GM21526 (cell line): ENCODE data around the gene THOC7.
A peak's percentile ranks its signal among the peaks of the same experiment; 100 is the strongest.

Experiments used
- ATAC-seq: cut with Tn5 transposase; IDR thresholded peaks from one replicate; pipeline ENCODE4 v1.9.1; 2021; ENCODE audit warnings: moderate library complexity; ENCODE audit not compliant: unreplicated experiment, low FRiP score

Gene THOC7

DNA sequence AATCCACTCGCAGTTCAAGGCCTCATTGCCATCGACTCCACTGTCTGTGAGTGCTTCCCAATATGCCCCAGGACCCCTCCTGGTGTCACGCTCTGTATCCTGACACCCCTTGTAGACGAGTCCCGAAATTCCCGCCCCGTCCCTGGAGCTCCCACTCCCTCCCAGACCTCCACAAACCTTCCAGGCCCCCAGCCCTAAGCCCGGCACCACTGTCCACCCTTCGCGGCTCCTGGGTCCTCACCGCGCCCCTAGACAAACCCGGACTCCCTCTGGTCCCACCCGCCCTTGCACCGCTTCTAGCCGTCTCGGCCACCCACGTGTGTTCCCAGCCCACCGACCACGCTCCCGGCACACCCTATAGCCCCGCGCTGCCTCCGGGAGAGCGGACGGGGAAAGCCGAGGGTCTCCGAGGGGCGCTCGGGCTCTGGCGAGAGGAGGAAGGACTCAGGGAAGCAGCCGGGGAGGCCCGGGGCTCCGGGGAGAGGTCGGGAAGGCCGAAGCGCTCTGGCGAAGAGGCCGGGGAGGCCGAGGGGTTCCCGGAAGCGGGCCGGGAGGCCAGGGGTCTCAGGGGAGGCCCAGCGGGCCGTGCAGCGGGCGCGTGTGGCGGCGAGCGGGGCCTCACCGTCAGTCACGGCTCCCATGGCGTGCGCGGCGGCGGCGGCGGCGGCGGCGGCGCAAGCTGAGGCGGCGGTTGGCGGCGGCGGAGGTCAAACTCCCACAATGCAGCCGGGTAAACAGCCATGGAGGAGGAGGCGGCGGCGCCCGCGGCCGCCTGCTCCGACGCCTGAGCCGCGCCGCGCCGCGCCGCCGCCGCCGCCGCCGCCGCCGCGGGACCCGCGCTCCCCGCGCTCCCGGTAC lies at the start of gene THOC7, which contains the start of gene ATXN7:
Gene THOC7 (minus strand): TSS at position 656 of the 858 bp plus-strand sequence. CDS start 15 bp downstream, at position 641.
Gene ATXN7 (plus strand): TSS at position 718 of the 858 bp plus-strand sequence. CDS start 48,732 bp downstream, outside the sequence.
- peak; percentile 68 for ATAC-seq

DNA sequence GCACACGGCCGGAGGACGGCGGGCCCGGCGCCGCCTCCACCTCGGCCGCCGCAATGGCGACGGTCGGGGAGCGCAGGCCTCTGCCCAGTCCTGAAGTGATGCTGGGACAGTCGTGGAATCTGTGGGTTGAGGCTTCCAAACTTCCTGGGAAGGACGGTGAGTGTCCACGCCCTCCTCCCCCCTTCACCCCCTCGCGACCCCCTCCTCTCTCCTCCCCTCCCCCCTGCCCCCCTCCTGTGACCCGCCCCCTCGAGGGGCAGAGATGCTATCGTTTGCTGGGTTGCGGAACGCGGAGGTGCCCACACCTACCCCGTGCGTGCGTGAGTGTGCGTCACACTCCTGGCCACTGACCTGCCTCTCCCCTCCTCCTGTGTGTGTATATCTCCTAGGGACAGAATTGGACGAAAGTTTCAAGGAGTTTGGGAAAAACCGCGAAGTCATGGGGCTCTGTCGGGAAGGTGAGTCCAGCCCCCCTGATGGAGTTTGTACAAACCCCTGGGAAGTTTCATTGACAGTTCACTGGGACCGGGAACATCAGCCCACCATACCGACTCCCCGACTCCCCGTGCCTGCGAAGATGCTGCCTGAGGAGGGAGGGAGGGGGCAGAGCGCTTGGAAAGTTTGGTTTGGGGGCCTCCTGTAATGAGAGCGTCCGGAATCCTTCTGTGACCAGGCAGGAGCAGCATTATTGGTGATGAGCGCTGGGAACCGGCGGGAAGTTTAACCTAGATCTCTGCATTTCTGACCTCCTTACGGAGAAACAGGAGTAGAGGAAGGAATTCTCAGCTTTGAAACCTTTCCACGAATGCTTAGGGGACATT lies 49.4 kb upstream of the THOC7 start:
- ATAC-seq: no peak

DNA sequence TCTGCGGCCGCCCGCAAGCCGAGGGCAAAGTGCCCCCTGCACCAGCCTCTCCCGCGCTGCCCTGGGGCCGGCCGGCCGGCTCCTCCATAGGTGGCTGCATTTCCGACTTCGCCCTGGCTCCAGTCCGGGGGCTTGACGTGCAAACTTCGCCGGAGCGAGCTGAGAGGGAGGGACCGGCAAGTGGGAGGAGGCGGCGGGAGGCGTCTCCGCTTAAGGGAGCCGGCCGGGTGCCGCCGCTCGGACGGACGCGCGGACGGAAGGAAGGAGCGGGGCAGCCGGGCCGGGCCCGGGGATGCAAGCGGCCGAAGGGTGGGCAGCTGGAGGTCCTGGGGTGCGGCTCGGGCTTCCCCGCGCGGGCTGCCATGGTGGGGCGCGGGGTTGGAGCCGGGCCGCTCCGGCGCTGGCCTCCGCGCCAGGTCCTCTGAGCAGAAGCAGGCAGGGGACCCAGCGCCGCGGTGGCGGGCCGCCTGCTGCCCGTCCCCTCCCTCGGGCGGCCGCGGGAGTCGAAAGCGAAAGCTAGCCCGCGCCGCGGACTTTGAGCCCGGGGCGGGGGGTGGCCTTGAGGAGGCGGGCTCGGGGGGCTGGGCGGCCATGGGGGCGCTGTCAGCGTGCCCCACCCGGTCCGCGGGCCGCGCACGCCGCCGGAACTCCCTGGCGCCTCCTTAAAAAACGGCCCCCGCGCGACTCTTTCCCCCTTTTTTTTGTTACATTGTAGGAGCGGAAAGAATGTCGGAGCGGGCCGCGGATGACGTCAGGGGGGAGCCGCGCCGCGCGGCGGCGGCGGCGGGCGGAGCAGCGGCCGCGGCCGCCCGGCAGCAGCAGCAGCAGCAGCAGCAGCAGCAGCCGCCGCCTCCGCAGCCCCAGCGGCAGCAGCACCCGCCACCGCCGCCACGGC lies 48.5 kb upstream of the THOC7 start, which contains the start of gene SCAANT1:
Gene SCAANT1 (minus strand): TSS at position 511 of the 895 bp plus-strand sequence.
- peak; percentile 75 for ATAC-seq

DNA sequence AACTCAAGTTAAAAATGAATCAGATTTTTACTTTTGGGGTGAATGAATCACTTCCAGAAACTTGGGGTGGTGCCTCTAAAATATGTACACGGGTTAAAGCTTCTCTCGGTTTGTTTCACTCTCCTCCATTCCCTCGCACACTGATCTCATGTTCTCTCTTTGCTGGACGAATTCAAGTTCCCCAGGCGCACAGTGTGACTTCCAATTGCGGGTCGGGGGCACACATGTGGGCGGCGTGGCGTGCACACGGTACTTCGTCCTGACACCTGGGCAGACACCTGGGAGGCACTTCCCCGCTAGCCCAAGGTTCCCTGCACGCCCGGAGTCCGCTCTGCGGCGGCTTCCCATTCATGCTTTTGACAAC lies 47.9 kb upstream of the THOC7 start:
- ATAC-seq: no peak

DNA sequence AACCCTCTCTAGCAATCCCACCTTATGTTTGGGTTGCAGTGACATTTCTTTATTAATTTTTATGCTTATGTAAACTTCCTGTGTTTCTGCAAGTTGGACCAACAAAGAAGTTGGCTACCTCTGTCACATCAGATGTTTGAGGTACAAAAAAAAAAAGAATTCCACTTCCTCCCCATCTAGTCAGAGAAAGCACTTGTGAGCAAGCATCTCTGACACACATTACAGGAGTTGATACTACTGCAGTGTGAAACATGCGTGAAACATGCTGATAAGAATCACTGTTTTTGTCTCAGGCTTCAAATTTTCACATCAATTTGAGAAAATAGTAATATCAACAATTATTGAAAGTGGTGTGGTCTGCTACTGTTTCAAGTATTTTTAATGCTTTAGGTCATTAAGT lies 47.3 kb upstream of the THOC7 start:
- no peak for ATAC-seq

DNA sequence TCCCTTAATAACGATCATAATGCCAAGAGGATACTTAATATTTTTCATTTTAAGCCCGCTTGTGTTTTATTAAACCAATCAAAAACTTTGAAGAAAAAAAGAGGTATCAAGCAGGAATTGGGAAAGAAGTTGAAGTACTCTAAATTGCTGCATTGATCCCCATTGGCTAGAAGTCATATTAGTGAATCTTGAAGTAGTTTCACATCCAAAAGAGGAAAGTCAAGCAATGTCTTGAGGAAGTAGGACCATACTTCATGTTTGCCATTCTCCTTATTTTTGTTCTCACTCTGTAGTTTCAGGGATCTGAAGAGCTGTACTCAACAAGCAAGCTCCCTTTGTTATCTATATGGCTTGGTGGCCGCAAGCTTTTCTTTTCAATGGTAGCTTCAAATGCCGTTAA lies 46.4 kb upstream of the THOC7 start:
- ATAC-seq: no peak

DNA sequence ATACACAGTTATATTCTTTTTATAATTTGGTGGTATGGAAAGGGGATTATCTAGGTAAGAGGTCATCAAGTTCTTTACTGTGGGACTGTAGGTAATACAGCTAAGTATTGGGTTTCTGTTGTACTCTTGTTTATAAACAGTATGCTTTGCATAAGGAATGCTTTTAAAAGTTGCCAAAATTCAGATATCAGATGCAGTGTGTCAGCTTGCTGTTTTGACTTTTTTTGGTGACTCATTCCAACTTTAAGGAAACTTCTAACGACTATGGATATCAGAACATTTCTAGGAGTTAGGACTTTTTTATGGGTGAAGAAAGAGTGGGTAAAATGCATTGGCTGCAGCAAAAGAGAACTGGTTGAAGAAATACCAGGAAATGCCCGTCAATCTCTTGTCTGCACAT lies 45.8 kb upstream of the THOC7 start:
- ATAC-seq: no peak

DNA sequence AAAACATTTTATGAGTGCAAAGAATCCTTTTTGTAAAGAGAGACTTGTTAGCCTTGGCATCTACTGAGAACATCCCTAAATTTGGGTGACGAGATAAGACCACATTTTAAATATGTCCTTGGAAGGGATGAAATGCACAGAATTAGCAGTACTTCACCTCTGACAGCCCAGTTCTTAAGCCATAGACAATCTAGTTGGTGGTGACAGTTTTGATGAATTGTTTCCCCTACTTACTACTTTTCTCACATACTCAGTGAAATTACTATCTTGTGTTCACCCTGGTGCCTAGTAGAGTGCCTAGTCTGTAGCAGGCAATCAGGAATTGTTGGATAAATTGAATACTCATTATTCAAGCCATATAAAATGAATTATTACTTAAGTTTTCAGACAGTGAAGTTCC lies 45.2 kb upstream of the THOC7 start:
- no peak for ATAC-seq

DNA sequence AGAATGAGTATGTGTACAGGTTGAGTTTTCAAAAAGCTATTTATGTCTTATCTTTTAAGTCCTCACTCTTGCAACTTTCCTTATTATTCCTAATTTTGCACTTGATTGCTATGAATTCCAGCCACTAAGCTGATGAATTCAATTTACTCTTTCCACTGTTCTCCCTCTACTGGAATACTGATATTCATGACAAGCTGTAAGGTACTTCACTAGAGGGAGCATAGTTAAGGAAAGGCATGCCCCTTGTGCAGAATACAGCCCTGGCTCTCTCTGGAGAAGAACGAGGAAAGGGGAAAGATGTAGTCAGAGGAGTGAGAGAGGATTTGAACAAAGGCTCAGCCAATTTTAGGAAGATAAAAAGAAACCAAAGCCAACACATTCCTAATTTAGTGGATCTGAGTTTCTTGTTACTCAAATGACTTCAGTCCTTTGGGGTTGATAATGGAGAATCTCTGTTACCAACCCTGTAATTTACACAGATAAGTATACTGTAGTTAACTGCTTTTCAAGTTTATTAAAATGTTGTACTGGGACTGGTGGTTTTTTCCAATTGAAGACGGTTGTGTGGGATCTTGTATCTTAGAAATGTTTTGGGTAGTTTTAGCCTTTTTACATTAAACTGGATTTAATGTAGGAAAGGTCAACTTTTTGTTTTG lies 44.6 kb upstream of the THOC7 start:
- ATAC-seq: no peak

DNA sequence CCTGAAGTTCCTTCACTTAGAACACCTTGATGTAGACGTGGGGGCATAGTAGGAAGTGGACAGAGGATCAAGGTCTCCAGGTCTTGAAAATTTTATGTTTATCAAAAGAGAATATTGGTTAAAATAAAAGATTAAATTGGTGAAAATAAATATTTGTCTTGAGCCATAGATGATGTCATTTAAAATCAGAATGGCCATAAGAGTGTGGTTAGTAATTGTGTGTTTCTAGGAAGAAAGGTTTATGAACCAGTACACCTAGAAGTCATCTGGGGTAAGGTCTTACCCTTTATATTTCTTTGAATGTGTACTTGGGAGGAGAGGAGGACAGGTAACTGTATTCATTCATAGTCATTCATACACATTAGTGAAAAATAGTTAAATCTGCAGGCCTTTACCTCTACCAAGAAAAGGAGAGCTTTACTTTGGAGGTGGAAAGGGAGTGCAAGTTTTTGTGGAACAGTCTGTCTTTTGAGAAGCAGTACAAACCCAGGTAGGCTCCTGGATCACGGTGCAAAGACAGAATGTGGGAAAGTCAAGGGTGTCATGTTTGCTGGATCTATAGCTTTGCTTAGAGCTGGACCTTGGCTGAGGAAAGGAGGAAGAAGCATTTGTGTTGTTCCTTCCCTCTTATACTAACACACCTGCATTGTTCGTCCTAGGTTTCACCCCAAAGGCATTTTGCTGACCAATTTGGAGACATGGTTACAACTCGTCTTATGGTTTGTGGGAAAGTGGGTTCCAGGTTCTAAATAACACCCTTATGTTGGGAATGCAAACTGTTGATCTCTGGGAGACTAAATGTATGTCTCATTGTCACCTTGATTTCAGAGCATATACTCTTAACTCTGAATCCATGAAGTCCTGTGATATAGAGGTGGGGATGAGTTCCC lies 42.4 kb upstream of the THOC7 start:
- no peak for ATAC-seq

DNA sequence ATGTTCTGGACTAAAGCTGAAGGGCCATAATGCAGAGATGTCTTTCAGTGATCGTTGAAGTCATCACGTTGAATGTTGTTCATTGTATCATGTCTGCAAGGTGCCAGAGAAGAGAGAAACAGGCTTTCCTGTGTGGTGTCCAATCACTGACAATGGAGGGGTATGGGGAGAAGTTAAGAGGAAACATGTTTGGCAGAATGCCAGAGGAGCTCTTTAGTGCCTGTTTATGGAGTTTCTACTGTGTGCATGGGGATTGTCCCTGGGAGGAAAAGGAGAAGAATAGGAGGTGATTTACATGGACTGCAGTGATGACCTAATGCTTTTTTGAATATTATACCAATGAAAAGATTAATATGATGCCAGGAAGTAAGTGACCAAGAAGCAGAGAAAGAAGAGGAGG lies 36.9 kb upstream of the THOC7 start:
- ATAC-seq: no peak

DNA sequence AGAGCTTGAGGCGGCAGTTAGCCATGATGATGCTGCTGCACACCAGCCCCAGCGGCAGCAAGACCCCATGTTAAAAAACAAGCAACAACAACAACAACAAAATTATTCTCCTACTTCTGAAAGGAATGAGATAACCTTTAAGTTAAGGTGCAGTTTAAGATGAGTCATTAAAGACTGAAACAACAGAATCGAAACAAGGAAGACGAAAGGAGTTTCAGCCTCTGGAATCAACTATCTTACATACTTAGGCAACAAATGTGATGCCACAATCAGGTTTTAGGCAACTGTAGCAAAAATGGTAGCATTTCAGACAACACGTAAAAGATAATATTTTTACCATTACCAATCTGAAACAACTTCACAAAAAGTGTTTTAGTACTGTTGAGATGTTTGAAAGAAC lies 36.4 kb upstream of the THOC7 start:
- no peak for ATAC-seq

DNA sequence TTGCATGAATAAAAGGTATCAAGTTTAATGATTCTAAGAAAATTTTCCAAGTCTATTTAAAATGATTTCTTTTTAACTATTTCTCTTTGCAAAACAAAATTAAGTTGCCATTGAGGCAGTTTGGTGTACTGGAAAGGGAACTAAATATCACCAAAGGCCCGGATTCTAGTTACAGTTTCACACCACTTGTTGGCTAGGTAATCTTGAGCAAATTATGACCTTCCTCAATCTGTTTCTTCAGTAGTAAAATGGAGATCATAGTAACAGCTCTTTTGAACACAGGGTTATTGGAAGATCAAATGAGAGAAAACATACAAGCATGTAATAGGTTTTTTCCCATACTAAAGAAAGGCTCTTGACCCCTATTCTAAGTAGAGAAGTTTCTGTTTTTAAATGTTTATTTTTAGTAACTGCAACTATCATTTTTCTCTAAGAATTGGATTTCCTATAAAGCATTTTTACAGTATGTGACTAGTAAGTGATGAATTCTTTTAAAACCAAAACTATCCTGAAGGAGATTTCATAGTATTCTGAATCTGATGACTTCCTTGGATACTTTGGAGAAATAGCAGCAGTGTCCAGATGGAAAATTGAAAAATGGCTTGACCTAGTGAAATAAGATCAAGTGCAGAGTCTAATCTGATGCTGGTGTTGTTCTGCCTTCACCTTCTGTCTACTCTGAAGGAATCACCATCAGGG lies 32.9 kb upstream of the THOC7 start:
- peak; percentile 72 for ATAC-seq

DNA sequence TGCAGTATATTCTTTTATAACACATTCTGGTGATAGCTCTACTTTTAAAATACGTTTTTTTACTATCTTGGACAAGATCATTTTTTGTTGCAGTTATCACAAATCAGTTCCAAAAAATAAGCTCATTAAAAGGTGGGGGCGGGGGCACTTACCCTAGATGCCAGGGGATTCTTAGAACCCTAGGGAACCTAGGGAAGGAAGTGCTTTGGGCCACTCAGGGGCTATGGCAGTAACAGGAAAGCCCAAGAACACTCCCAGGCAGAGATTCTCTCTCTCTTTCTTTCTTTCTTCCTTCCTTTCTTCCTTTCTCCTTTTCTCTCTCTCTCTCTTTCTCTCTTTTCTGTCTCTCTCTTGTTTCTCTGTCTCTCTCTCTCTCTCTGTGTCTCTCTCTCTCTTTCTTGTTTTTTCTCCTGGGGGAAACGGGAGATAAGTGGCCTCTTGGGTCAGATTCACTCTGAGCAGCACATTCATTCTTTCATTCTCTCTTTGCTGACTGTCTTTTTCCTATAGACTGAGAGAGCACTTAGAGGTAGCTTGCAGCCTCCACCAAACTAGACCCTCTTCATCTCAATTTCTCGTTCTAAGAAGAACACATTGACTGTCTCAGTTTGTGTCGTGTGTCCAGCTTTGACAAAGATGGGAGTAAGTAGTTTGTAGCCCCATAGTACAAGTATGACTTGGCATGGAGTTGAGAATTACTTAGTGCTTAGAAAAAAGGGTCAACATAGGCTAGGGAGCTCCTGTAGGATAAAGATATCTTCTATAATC lies 32.0 kb upstream of the THOC7 start:
- ATAC-seq: no peak

DNA sequence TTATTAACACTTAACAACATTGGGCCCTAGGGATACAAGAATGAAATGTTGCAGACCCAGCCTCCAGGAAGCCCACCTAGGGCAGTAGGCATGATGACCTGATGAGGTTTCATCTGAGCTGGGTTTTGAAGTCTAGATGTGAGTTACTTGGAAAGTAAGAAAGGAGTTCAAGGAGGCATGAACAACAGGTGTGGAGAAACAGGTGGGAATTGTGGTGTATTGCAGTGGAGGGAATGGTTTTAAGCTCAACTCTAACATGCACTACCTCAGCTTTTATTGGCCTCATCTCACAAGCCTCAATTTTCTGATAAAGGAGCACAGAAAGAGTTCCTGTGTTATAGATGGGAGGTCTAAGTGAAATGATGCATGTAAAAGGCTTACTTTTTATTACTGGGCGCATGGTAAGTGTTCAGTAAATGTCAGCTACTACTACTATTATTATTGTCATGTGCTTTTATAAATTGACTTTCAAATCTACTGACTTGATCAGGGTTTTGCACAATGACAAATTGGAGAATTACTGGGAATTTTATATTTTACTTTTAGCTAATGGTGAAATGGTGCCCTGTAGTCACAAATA lies 29.3 kb upstream of the THOC7 start:
- ATAC-seq: no peak

DNA sequence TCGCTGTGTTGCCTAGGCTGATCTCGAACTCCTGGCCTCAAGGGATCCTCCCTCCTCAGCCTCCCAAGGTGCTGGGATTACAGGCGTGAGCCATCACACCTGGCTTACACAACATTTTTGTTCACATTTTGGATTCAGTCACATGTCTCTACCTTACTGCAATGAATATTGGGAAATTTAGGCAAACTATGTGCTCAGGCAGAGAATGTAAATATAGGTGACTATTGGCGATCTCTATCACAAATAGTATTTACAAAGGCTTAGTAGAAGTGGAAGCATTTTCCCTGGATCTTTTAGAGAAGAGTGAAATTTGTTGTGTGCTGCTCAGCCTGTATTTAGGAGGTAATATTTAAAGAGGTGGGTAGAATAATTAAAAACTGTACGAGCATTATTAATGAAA lies 27.9 kb upstream of the THOC7 start:
- no peak for ATAC-seq

DNA sequence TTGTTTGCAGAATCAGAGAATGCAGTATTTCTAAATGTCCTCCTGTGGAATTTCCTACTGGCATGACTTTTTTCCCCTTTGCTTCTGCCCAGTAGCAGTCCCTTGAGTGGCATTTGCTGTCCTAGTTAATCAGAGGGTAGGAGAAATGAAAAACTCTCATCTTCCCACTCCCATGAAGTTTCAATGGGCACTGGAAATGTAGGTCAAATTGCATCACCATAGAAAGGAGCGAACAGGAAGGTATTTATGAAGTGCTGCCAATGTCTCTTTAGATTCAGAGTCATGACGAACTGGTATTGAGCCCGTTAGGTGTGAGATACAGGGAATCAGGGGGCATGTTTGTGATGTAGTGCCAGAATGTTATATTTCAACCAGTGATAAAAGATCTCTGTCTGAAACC lies 23.3 kb upstream of the THOC7 start:
- ATAC-seq: no peak
